SU-DHL-6 (cell line): ENCODE data around the gene MDN1.

Experiments used
- CTCF ChIP-seq: fragments of 200-600 bp; sonication (generic); IDR thresholded peaks from one replicate; pipeline ENCODE4 v1.5.1; 2017; ENCODE audit warnings: antibody characterized with exemption, mild to moderate bottlenecking, low read length, moderate library complexity; ENCODE audit not compliant: insufficient read depth, poor library complexity, severe bottlenecking
- EZH2phosphoT487 ChIP-seq: fragments of 200-600 bp; sonication (generic), shearing (Covaris generic); conservative IDR thresholded peaks from 2 replicates; pipeline ENCODE4 v1.6.1; 2018; ENCODE audit warnings: mild to moderate bottlenecking, antibody characterized with exemption, low read length, moderate library complexity, mixed read lengths

DNA sequence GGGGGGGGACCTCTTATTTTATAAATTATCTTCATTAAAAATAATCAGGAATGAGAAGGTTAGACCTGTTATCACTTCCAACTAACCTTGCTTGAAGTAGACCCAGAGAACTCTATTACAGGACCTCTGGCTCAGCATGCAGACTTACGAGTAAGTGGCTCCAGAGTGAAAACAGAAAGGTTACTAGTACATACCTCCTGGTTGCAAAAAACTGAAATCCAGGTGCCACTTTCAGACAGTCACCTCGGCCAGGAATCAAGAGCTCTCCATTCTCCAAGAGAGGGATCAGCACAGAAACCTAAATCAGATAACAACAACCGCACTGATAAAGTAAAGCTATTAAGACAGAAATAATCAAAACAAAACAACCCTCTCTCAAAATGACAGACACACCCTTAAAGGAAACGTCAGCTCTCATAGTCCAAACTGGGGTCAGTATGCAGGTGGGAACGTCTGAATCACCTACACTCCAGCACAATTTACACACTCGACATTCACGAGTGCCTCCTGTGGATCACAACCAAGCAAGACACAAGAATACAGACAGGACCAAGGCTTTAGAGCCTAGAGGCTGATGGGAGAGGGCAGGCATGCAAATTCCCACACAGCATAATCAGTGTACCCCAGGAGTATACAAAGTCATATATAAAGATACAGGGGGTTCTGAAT, 31.8 kb downstream of the MDN1 start:
- TF ChIP-seq CTCF: no peak
- no peak for TF ChIP-seq EZH2phosphoT487
